MM.1S (cell line): ENCODE data around the gene NBDY.

Source experiments
- DNase-seq: peaks from one replicate; pipeline ENCODE4 v3.0.0-alpha.2; 2015
- H2AFZ ChIP-seq: fragments of 300-600 bp; sonication (generic); 2 replicates; pipeline ENCODE4 v1.6.0; 2016; ENCODE audit warnings: antibody characterized with exemption, low read length
- H3F3A ChIP-seq: fragments of 300-600 bp; sonication (generic); 2 replicates; pipeline ENCODE4 v1.6.1; 2016; ENCODE audit warnings: mild to moderate bottlenecking, antibody characterized with exemption, low read length, moderate library complexity, mixed read lengths; ENCODE audit not compliant: insufficient read depth
- H3K27ac ChIP-seq: fragments of 300-600 bp; sonication (generic); 2 replicates; pipeline ENCODE4 v1.5.1; 2016; ENCODE audit warnings: mild to moderate bottlenecking, low read length
- H3K27me3 ChIP-seq: fragments of 300-600 bp; sonication (generic); replicated peaks from 2 replicates; pipeline ENCODE4 v1.6.0; 2016; ENCODE audit warnings: low read length; ENCODE audit not compliant: insufficient read depth
- H3K36me3 ChIP-seq: fragments of 300-600 bp; sonication (generic); replicated peaks from 2 replicates; pipeline ENCODE4 v1.6.1; 2016; ENCODE audit warnings: mild to moderate bottlenecking, low read length, mixed read lengths; ENCODE audit not compliant: insufficient read depth
- H3K4me1 ChIP-seq: fragments of 300-600 bp; sonication (generic); 2 replicates; pipeline ENCODE4 v1.6.1; 2016; ENCODE audit warnings: low read length, mixed read lengths
- H3K4me2 ChIP-seq: fragments of 300-600 bp; sonication (generic); 2 replicates; pipeline ENCODE4 v1.6.0; 2016; ENCODE audit warnings: low read depth, low read length
- H3K4me3 ChIP-seq: fragments of 300-600 bp; sonication (generic); 2 replicates; pipeline ENCODE4 v1.5.1; 2016; ENCODE audit warnings: low read length, mixed read lengths
- H3K79me2 ChIP-seq: fragments of 300-600 bp; sonication (generic); 2 replicates; pipeline ENCODE4 v1.6.1; 2016; ENCODE audit warnings: mixed run types, low read length, mixed read lengths
- H3K9ac ChIP-seq: fragments of 300-600 bp; sonication (generic); 2 replicates; pipeline ENCODE4 v1.6.1; 2016; ENCODE audit warnings: low read length, mixed read lengths
- H3K9me2 ChIP-seq: fragments of 300-600 bp; sonication (generic); replicated peaks from 2 replicates; pipeline ENCODE4 v1.6.1; 2016; ENCODE audit warnings: mild to moderate bottlenecking, low read length, mixed read lengths; ENCODE audit not compliant: insufficient read depth
- H3K9me3 ChIP-seq: fragments of 300-600 bp; sonication (generic); replicated peaks from 2 replicates; pipeline ENCODE4 v1.6.1; 2016; ENCODE audit warnings: mild to moderate bottlenecking, low read length, mixed read lengths; ENCODE audit not compliant: insufficient read depth
- H4K20me1 ChIP-seq: fragments of 300-600 bp; sonication (generic); 2 replicates; pipeline ENCODE4 v1.6.1; 2016; ENCODE audit warnings: mild to moderate bottlenecking, low read length, moderate library complexity, mixed read lengths; ENCODE audit not compliant: insufficient read depth
- EZH2 ChIP-seq: fragments of 300-600 bp; sonication (generic); optimal IDR thresholded peaks from 2 replicates; pipeline ENCODE3; 2017; ENCODE audit warnings: low read depth, mild to moderate bottlenecking, antibody characterized with exemption, low read length, mixed read lengths
- EZH2phosphoT487 ChIP-seq: fragments of 300-600 bp; sonication (generic); IDR thresholded peaks from 2 replicates; pipeline ENCODE4 v1.6.1; 2018; ENCODE audit warnings: antibody characterized with exemption, low read length
- TF ChIP-seq, protein P1 (sequence below): fragments of 300-600 bp; sonication (generic); IDR thresholded peaks from 2 replicates; pipeline ENCODE4 v1.5.1; 2016; ENCODE audit warnings: antibody characterized with exemption, low read length, mixed read lengths

NBDY gene

GRCh38 chrX:56791456-56791855 is 62.4 kb downstream of the NBDY start:
- Histone ChIP-seq H3K79me2 (no peaks in the 10 kb centered on the region), H3K27ac (no peak overlapping the region), H3K4me2 (no peak overlapping the region), H3F3A (no peaks in the 10 kb centered on the region), H3K27me3 (no peaks in the 10 kb centered on the region), H3K9ac (no peak overlapping the region), H3K36me3 (no peaks in the 10 kb centered on the region), H2AFZ (no peak overlapping the region), H3K9me2 (no peaks in the 10 kb centered on the region), H4K20me1 (no peaks in the 10 kb centered on the region), H3K9me3 (no peaks in the 10 kb centered on the region), H3K4me1 (0 out of 2 replicates have a peak, but pooled peaks cover 6% of the 10 kb centered on the region), H3K4me3 (no peak overlapping the region)
- no peak for TF ChIP-seq EZH2phosphoT487
- TF ChIP-seq, protein P1, sequence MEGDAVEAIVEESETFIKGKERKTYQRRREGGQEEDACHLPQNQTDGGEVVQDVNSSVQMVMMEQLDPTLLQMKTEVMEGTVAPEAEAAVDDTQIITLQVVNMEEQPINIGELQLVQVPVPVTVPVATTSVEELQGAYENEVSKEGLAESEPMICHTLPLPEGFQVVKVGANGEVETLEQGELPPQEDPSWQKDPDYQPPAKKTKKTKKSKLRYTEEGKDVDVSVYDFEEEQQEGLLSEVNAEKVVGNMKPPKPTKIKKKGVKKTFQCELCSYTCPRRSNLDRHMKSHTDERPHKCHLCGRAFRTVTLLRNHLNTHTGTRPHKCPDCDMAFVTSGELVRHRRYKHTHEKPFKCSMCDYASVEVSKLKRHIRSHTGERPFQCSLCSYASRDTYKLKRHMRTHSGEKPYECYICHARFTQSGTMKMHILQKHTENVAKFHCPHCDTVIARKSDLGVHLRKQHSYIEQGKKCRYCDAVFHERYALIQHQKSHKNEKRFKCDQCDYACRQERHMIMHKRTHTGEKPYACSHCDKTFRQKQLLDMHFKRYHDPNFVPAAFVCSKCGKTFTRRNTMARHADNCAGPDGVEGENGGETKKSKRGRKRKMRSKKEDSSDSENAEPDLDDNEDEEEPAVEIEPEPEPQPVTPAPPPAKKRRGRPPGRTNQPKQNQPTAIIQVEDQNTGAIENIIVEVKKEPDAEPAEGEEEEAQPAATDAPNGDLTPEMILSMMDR, result no peak
- no peak for TF ChIP-seq EZH2
- DNase-seq, result no peak

DNA sequence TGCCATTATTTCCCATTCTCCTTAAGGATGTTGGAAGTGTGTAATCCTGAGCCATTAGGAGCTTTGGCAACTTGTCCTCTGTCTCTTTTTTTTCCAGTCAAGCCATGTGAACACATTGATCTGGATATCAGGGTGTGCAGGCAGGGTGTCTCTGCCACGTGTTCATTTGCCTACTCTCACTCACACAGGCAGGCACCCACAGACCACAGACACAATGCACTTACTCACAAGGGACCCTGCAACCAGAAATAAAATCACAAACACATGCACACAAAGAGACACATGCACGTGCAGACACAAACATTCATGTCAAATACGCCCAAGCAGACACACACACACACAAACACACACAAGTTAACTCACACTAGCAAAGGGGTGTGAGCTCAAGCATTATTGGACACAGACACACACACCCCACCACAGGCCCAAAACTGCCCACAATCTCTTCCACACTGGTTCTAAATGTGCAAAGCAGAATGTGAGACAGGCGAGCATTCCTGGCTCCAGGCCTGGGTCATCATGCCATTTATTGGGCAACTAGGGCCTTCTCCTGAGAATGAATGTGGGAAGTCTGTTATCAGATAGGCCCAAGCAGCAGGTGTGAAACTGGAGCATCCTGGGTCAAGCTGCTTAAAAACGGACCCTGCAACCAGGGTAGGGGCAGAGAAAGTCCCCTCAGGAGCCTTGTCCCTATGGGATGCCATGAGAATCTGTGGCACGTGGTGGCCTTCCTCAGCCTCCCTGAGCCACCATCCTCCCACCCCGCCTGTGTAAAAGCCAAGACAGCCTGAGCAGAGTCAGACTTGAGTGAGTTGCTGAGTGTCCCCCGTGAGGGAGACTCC is 63.4 kb downstream of the NBDY start:
- peaks cover 7% of the 10 kb centered on the region; the same call in 1 of the 2 replicates for H3K4me1 ChIP-seq
- TF ChIP-seq EZH2phosphoT487, result no peak
- TF ChIP-seq, protein P1, result no peak
- TF ChIP-seq EZH2, result no peak
- H3K9me2 ChIP-seq, result no peaks in the 10 kb centered on the region
- no peaks in the 10 kb centered on the region for H3K27me3 ChIP-seq
- H3K9ac ChIP-seq, result no peak overlapping the region
- no peaks in the 10 kb centered on the region for H3K36me3 ChIP-seq
- H4K20me1 ChIP-seq, result no peaks in the 10 kb centered on the region
- no peak for DNase-seq
- H2AFZ ChIP-seq, result no peak overlapping the region
- H3K27ac ChIP-seq, result no peak overlapping the region
- H3K4me3 ChIP-seq, result no peak overlapping the region
- no peaks in the 10 kb centered on the region for H3K79me2 ChIP-seq
- H3K4me2 ChIP-seq, result no peak overlapping the region
- H3F3A ChIP-seq, result no peaks in the 10 kb centered on the region
- H3K9me3 ChIP-seq, result no peaks in the 10 kb centered on the region

DNA sequence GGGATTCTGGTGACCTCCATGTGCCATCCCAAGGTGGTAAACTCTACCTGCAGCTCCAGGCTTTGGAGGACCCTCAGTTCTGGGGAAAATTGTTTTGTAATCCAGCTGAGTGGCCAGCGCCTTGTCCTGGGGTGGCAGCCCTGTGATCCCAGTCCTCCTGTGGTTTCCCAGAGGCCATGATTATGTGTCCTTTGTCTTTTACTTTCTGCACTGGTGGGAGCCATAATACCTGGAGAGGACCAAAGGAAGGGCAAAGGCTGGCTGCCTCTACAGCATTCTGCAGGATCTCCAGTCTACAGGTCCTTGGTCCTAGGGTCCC is 64.0 kb downstream of the NBDY start:
- Histone ChIP-seq H3K4me2 (no peak overlapping the region), H3K36me3 (no peaks in the 10 kb centered on the region), H3K27me3 (no peaks in the 10 kb centered on the region), H3K9me3 (no peaks in the 10 kb centered on the region), H3K79me2 (no peaks in the 10 kb centered on the region), H2AFZ (no peak overlapping the region), H3K9ac (no peak overlapping the region), H3K9me2 (no peaks in the 10 kb centered on the region), H3F3A (no peaks in the 10 kb centered on the region), H3K4me3 (no peak overlapping the region), H3K27ac (no peak overlapping the region), H3K4me1 (peaks cover 13% of the 10 kb centered on the region; the same call in 1 of the 2 replicates), H4K20me1 (no peaks in the 10 kb centered on the region)
- no peak for TF ChIP-seq EZH2
- DNase-seq, result no peak
